Measurements from ENCODE around the gene FEM1B.

The FEM1B gene

DNA sequence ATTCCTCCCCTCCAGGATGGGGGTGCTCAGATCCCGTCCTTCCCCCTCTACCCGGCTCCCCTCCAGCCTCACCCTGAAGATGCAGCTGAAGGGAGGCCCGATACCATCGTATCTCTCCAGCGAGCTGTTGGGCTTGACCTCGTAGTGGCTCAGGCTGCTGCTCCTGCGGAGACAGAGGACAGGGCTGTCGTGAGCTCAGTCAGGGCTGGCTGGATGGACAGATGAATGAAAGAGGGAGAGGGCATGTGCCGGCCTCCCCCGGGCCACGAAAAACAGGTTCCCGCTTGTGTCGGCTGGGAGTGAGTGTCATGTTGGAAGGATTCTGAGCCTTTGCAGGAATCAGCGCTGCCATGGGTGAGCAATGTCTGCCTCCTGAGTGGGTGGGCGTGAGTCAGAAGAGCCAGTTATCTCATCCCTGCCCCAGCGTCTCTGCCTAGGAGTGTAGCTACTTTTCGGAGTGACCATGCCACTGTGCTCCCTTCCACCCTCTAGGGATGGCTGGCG lies 35.2 kb downstream of the FEM1B start:
- Mint-ChIP-seq H3K9me3 (no peaks in the 10 kb centered on the region), H3K36me3 (ENCODE audit: low read depth) (no peaks in the 10 kb centered on the region), H3K4me1 (peaks cover 61% of the 10 kb centered on the region), H3K4me3 (no peak overlapping the region), H3K27ac (peak overlapping the region in 1 of 3 experiments; percentile 12), H3K27me3 (ENCODE audit: low read depth) (peaks cover 4% of the 10 kb centered on the region)
- TF ChIP-seq, protein P1, sequence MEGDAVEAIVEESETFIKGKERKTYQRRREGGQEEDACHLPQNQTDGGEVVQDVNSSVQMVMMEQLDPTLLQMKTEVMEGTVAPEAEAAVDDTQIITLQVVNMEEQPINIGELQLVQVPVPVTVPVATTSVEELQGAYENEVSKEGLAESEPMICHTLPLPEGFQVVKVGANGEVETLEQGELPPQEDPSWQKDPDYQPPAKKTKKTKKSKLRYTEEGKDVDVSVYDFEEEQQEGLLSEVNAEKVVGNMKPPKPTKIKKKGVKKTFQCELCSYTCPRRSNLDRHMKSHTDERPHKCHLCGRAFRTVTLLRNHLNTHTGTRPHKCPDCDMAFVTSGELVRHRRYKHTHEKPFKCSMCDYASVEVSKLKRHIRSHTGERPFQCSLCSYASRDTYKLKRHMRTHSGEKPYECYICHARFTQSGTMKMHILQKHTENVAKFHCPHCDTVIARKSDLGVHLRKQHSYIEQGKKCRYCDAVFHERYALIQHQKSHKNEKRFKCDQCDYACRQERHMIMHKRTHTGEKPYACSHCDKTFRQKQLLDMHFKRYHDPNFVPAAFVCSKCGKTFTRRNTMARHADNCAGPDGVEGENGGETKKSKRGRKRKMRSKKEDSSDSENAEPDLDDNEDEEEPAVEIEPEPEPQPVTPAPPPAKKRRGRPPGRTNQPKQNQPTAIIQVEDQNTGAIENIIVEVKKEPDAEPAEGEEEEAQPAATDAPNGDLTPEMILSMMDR (IDR thresholded peaks at IDR 0.05; ENCODE audit: unreplicated experiment in 3 of 3), result no peak

DNA sequence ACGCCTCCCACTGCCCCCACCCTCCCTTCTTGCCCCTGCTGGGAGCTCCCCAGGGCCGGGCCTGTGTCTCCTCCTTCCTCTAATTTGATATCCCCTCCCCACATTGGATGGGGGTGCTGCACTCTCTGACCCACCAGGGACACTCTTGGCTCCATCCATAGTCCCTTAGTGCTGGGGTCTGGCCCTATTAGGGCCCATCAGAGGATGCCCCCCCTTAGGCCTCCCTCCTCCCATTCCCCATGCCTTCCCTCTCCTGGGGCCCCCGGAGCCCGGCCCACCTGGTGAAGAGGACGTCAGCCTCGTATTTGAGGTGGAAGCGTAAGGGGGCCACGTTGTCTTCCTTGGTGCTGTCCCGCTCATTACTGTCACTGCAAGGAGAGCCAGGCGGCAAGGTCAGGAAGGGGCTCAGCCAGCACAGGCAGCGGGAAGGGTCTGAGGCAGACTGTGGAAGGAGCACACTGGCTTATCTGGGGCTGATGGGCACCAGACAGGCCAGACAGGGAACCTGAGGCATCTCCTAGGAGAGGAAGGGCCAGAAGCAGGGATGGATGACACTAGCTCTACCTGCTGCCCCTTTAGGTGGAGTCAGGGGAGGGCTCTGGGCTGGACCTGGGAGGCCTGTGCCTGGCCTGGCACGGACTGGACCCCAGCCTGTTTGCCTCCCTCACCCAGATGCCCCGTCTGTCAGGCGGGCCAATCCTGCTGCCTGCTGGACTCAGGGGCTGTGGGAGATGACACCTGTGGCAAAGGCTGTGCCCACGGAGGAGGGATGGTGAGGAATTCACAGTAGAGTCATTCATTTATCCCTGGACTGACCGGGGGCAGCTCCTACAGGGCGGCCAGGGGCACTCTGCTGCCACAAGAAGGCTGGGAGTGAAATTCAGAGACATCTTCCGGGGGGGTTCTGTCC lies 36.2 kb downstream of the FEM1B start:
- H3K27me3 Mint-ChIP-seq (ENCODE audit: low read depth), result peaks cover 9% of the 10 kb centered on the region
- TF ChIP-seq, protein P1 (IDR thresholded peaks at IDR 0.05; ENCODE audit: unreplicated experiment in 3 of 3), result no peak
- H3K36me3 Mint-ChIP-seq (ENCODE audit: low read depth), result no peaks in the 10 kb centered on the region
- peaks cover 57% of the 10 kb centered on the region for H3K4me1 Mint-ChIP-seq
- H3K4me3 Mint-ChIP-seq, result no peak overlapping the region
- peak overlapping the region in 2 of 3 experiments; percentile 29 to 43 for H3K27ac Mint-ChIP-seq
- no peaks in the 10 kb centered on the region for H3K9me3 Mint-ChIP-seq

DNA sequence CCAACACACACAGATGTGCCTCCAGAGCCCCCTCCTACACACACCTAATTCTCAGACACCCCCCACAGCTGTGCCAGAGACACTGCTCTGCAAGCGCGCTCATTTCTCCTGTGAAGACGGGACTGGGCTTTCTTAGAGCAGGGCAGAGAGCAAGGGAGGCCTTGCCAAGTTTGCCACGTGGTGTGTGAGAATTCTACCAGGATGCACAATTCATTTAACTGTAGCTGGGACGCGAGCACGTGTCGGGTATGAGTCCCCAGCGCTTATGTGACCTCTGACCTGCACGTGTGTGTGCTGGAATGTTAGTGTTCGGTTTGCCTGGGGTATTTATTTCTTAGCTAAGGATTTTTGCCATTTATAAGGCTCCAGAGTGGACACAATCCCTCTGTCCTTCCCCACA lies 37.0 kb downstream of the FEM1B start:
- H3K27ac Mint-ChIP-seq, result peak overlapping the region in 2 of 3 experiments; percentile 29 to 43
- H3K4me1 Mint-ChIP-seq, result peaks cover 57% of the 10 kb centered on the region
- H3K9me3 Mint-ChIP-seq, result no peaks in the 10 kb centered on the region
- H3K36me3 Mint-ChIP-seq (ENCODE audit: low read depth), result no peaks in the 10 kb centered on the region
- H3K4me3 Mint-ChIP-seq, result no peak overlapping the region
- TF ChIP-seq, protein P1 (IDR thresholded peaks at IDR 0.05; ENCODE audit: unreplicated experiment in 3 of 3), result no peak
- peaks cover 9% of the 10 kb centered on the region for H3K27me3 Mint-ChIP-seq (ENCODE audit: low read depth)

DNA sequence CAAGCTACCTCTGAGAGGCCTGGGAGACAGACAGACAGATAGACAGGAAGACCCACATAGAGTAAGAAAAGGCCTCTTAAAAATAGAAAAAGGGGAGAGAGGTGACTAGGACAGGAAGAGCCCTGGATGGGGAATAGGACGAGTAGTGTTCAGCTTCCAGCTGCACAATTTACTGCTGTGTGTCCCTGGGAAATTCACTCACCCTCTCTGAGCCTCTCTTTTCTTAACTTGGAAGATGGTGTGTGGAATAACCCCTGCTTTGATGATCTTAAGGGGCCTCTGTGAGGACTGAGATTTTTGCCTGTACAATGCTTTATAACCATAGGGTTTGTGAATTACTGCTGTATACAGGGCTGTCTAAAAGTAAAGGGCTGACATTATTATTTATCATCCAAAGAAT lies 37.5 kb downstream of the FEM1B start:
- Mint-ChIP-seq H3K27ac (peak overlapping the region; percentile 19 to 43 (median 29)), H3K27me3 (ENCODE audit: low read depth) (peaks cover 9% of the 10 kb centered on the region), H3K4me3 (no peak overlapping the region), H3K36me3 (ENCODE audit: low read depth) (no peaks in the 10 kb centered on the region), H3K9me3 (no peaks in the 10 kb centered on the region), H3K4me1 (peaks cover 56% of the 10 kb centered on the region)
- TF ChIP-seq, protein P1 (IDR thresholded peaks at IDR 0.05; ENCODE audit: unreplicated experiment in 3 of 3), result no peak

DNA sequence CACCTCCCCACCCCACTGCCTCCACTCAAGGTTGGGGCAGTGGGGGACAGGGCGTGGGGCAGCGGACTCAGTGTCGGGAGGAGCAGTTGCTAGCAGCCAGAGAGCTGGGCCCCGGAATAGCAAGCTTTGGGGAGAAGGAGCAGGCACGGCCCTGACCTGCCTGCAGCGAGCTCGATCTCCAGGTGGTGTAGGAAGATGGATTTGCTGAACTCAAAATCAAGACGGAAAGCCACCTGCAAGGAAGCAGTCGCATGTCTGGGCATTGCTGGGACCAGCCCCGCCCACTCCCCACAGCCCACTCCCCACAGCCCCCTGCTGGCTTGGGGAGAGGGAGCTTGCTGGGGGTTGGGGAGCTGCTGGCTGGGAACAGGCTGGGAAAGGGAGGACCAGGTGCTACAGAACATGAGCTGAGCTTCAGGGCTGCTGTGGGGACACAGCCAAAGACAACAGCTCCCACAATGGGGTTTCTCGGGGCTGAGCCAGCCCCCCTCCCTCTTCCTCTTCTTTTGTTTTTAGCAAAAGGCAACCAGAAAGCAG lies 38.0 kb downstream of the FEM1B start:
- no peak overlapping the region for H3K4me3 Mint-ChIP-seq
- peak overlapping the region in 2 of 3 experiments; percentile 19 to 43 for H3K27ac Mint-ChIP-seq
- peaks cover 50% of the 10 kb centered on the region for H3K4me1 Mint-ChIP-seq
- TF ChIP-seq, protein P1 (IDR thresholded peaks at IDR 0.05; ENCODE audit: unreplicated experiment in 3 of 3), result no peak
- H3K36me3 Mint-ChIP-seq (ENCODE audit: low read depth), result no peaks in the 10 kb centered on the region
- H3K27me3 Mint-ChIP-seq (ENCODE audit: low read depth), result peaks cover 9% of the 10 kb centered on the region
- H3K9me3 Mint-ChIP-seq, result no peaks in the 10 kb centered on the region
